Subcutaneous adipose tissue (tissue), 4 donors: ENCODE data around the gene YOD1. TPM values are rescaled to one million over a fixed set of nuclear protein-coding genes. Genes with fewer than 3 reads are reported as not detected.

Experiments used
- total RNA-seq, 4 donors: library from RNA; depleted of rRNA; stranded (reverse); fragments of >200 nt; gene quantifications; one replicate each; pipeline ENCODE4 v1.1.0, GENCODE V29; 2016
- TF ChIP-seq, protein P1 (sequence below): fragments of 450-650 bp; IDR thresholded peaks from one replicate; pipeline ENCODE4 v1.5.1; 2016; ENCODE audit warnings: low read depth, mild to moderate bottlenecking, control low read depth, antibody characterized with exemption, moderate library complexity

The YOD1 gene
- total RNA-seq, 4 donors from 2014 or later = 6.0 to 11.9 (median 6.9) TPM

- TF ChIP-seq, protein P1, sequence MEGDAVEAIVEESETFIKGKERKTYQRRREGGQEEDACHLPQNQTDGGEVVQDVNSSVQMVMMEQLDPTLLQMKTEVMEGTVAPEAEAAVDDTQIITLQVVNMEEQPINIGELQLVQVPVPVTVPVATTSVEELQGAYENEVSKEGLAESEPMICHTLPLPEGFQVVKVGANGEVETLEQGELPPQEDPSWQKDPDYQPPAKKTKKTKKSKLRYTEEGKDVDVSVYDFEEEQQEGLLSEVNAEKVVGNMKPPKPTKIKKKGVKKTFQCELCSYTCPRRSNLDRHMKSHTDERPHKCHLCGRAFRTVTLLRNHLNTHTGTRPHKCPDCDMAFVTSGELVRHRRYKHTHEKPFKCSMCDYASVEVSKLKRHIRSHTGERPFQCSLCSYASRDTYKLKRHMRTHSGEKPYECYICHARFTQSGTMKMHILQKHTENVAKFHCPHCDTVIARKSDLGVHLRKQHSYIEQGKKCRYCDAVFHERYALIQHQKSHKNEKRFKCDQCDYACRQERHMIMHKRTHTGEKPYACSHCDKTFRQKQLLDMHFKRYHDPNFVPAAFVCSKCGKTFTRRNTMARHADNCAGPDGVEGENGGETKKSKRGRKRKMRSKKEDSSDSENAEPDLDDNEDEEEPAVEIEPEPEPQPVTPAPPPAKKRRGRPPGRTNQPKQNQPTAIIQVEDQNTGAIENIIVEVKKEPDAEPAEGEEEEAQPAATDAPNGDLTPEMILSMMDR = no peak
Measured at GRCh38 chr1:207071426-207071825, 20.4 kb upstream of the YOD1 start.

DNA sequence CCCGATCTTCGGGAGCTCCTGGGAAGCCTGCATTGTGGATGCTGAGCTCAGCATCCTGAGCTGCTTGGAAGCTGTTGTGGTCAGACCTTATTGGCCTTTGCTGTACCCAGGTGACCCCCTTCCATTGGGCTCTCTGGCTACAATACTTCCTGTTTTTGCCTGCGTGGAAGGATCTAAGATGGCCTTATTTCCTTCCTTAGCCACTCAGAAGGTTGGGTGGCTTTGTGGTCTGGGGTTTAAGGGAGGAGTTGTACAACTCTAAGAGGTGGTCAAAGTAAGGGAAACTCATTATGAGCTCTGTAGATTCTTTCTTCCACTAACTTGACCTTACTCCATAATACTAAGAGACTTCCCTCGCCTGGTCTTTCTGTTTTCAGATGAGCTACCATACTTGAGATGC lies 19.8 kb upstream of the YOD1 start:
- TF ChIP-seq, protein P1 = no peak

DNA sequence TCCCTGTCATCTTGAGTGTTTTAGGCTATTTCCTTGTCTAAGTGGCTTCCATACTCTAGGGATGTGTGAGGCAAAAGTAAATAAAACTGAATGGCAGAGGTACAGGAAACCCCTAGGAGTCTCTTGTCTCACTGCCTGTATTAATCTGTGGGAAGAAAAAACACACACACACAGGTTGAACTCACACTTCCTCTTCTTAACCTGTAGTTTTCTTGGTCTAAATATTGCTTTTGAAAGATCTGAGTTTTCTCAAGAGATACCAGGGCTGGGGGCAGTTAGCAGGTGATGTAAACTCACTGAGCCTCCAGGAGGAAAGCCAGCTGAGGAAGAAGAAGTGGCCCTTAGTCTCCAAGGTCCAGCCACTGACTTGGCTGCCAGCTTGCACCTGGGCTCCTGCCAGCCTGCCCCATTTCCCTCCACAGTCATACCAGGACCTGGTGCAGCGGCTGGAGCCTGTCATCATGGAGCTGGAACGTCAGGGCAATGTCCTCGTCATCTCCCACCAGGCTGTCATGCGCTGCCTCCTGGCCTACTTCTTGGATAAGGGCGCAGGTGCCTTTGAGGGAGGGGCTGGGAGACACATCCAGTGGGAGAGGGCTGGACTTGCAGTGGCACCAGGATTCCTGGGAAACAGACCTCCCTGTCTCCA lies 19.0 kb upstream of the YOD1 start:
- TF ChIP-seq, protein P1 = no peak

- TF ChIP-seq, protein P1 = no peak
Measured at GRCh38 chr1:207069061-207069460, 18.1 kb upstream of the YOD1 start.

DNA sequence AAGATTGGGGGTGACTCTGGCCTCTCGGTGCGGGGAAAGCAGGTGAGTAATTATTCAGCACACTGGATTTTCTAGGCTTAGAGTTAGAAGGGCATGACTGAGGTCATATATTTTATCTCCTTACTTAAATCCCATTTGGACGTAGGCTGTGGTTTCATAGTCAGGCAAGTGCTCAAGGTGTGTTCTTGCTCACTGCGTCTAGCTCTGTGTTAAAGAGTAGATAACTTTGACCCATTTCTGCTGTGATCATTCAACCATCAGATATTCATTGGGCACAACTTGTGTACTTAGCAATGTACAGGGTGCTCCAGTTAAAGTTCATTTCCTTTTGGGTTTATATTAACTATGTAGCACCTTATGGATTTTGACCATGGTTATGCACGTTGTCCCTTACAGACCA lies 16.7 kb upstream of the YOD1 start:
- TF ChIP-seq, protein P1 = no peak

DNA sequence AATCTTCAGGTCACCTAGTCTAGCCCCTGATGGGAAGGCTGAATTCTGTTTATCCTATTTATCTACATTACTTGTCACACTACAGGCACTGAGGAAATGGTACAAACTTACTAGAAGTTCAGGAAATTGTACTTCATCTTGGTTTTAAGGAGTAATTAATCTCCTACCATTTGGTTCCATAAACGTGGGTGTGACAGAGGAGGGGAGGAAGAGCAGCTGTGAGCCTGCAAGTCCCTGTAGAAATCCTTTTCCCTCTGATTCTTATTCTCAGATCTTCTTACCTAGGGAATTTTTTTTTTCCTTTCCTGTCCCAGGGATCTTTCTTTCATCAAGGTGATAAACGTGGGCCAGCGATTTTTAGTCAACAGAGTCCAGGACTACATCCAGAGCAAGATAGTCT lies 16.2 kb upstream of the YOD1 start:
- TF ChIP-seq, protein P1 = no peak

DNA sequence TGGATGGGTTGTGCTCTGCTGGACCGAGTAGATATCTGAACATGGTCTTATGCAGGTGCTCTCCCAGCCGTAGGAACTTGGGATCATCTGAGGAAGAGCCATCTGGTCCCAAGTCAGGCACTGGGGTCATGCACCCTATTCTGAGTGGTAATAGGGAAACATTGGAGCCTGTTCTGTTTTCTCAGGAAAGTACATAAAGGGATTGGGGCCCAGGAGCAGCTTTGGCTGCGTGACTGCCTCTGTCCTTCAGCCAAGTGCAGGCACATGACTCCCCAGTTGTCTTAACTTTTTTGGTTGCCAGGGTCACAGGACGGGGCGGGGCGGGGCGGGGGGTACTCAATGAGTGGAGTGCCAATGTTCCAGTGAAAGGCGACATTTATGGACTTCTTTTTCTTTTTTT lies 13.6 kb upstream of the YOD1 start:
- TF ChIP-seq, protein P1 = no peak
